Keratinocyte (primary cell): Measurements from ENCODE around the gene PPP1R1C.

Experiments used
- EZH2 ChIP-seq: IDR thresholded peaks from one replicate; pipeline ENCODE4 v1.6.1; 2012; ENCODE audit warnings: inconsistent platforms, mild to moderate bottlenecking, low read length, moderate library complexity
- TF ChIP-seq, protein P1 (sequence below), 3 experiments: IDR thresholded peaks in 1 of 3; conservative IDR thresholded peaks in 1 of 3; optimal IDR thresholded peaks in 1 of 3; 2 replicates in 2 of 3; 3 replicates in 1 of 3; pipeline versions ENCODE3 to v1.5.1; 2011; ENCODE audit warnings: low read length in 3 of 3, mild to moderate bottlenecking in 3 of 3, moderate library complexity in 2 of 3, control low read depth in 1 of 3, inconsistent platforms in 1 of 3; ENCODE audit not compliant: insufficient read depth in 2 of 3; ENCODE audit errors: extremely low read depth in 1 of 3

DNA sequence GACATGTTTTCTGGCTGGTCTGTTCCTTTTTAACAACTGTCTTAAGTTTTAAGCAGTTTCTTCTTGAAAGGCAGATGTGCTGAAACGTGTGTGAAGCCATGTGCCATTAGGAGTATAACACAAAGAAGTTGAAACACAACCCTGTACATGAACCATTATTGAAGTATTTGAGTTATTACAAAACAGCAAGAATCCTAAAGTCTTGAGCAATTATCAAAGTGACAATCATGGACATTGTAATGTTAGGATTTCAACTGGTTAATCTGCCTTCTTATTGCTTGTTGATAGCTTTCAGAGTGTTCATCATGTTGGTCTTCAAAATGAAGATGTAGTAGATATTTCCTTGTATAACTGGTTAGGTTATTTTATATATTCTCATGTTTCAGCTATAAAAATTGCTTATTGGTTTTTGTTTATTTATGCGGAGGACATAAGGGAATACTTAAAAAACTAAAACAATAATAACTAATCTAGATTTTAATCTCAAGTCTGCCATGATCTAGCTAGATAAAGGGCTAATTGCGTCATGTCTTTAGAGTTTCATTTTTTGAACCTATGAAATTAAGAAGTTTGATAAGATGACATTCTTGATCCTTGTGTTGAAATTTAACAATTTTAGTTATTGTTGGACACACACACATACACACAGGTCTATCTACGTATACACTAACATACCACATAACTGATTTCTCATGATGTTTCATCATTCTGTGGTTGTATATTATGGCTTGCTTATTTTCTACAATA, 21.1 kb downstream of the PPP1R1C start:
- TF ChIP-seq, protein P1, sequence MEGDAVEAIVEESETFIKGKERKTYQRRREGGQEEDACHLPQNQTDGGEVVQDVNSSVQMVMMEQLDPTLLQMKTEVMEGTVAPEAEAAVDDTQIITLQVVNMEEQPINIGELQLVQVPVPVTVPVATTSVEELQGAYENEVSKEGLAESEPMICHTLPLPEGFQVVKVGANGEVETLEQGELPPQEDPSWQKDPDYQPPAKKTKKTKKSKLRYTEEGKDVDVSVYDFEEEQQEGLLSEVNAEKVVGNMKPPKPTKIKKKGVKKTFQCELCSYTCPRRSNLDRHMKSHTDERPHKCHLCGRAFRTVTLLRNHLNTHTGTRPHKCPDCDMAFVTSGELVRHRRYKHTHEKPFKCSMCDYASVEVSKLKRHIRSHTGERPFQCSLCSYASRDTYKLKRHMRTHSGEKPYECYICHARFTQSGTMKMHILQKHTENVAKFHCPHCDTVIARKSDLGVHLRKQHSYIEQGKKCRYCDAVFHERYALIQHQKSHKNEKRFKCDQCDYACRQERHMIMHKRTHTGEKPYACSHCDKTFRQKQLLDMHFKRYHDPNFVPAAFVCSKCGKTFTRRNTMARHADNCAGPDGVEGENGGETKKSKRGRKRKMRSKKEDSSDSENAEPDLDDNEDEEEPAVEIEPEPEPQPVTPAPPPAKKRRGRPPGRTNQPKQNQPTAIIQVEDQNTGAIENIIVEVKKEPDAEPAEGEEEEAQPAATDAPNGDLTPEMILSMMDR (optimal IDR thresholded peaks at IDR 0.05 in 1 of 3, IDR thresholded peaks at IDR 0.05 in 1 of 3, conservative IDR thresholded peaks at IDR 0.05 in 1 of 3; ENCODE audit: extremely low read depth in 1 of 3, insufficient read depth in 2 of 3, low read length in 3 of 3) = no peak
- no peak for TF ChIP-seq EZH2
